ENCODE data around the gene MYL10. TPM values are rescaled to one million over a fixed set of nuclear protein-coding genes. Genes with fewer than 3 reads are reported as not detected.

MYL10 gene
- polyA plus RNA-seq, 1 of the 3 experiments (the other 2 are of a cell fraction), result not detected

GRCh38 chr7:101565601-101566209 is 63.4 kb downstream of the MYL10 start:
- Histone ChIP-seq H3K9me3 (no peaks in the 10 kb centered on the region; the same call in 1 of the 2 replicates), H3K4me2 (no peak overlapping the region), H3K9ac (no peak overlapping the region), H3K27ac (ENCODE audit: low read depth in 2 of 2, low read length in 1 of 2) (no peak overlapping the region), H3K4me1 (ENCODE audit: control insufficient read depth in 1 of 2, insufficient read depth in 2 of 2, low read depth in 1 of 2, low read length in 1 of 2) (no peaks in the 10 kb centered on the region; a peak in 1 of 4 replicates), H3K27me3 (ENCODE audit: insufficient read depth) (0 out of 2 replicates have a peak, but pooled peaks cover 5% of the 10 kb centered on the region), H3K4me3 (ENCODE audit: low read depth in 2 of 2, low read length in 1 of 2) (no peak overlapping the region), H3K36me3 (replicated peaks in 1 of 2; ENCODE audit: control insufficient read depth in 1 of 2, insufficient read depth in 2 of 2, low read length in 1 of 2) (no peaks in the 10 kb centered on the region), H2AFZ (ENCODE audit: low read depth) (no peak overlapping the region), H3F3A (replicated peaks; ENCODE audit: insufficient read depth) (no peaks in the 10 kb centered on the region), H3K9me2 (no peaks in the 10 kb centered on the region), H3K79me2 (ENCODE audit: insufficient read depth) (no peaks in the 10 kb centered on the region), H4K20me1 (ENCODE audit: insufficient read depth) (no peaks in the 10 kb centered on the region)
- WGBS (ENCODE audit: low lambda C conversion rate), result 70% methylated on average over 8 of the region's 8 CpGs
- POLR2A ChIA-PET, result no interaction called here
- CTCF ChIA-PET, result interaction anchor here (1.4 to 3.6 kb wide), 3 partner anchors 10 to 37 kb away, joined by 3 to 19 read pairs (median 14); no protein-coding TSS in a partner anchor
- TF ChIP-seq TAF1 (IDR thresholded peaks at IDR 0.05; ENCODE audit: borderline replicate concordance, low read depth, low read length), result no peak
- DNase-seq, result no peak

- H3K4me2 ChIP-seq, result no peak overlapping the region
- no peaks in the 10 kb centered on the region for H4K20me1 ChIP-seq (ENCODE audit: insufficient read depth)
- H3K79me2 ChIP-seq (ENCODE audit: insufficient read depth), result no peaks in the 10 kb centered on the region
- H3K4me1 ChIP-seq (ENCODE audit: control insufficient read depth in 1 of 2, insufficient read depth in 2 of 2, low read depth in 1 of 2, low read length in 1 of 2), result no peaks in the 10 kb centered on the region; a peak in 1 of 4 replicates
- no peak overlapping the region for H2AFZ ChIP-seq (ENCODE audit: low read depth)
- no peaks in the 10 kb centered on the region for H3K36me3 ChIP-seq (replicated peaks in 1 of 2; ENCODE audit: control insufficient read depth in 1 of 2, insufficient read depth in 2 of 2, low read length in 1 of 2)
- no peak overlapping the region for H3K27ac ChIP-seq (ENCODE audit: low read depth in 2 of 2, low read length in 1 of 2)
- no peaks in the 10 kb centered on the region for H3F3A ChIP-seq (replicated peaks; ENCODE audit: insufficient read depth)
- no peaks in the 10 kb centered on the region; the same call in 1 of the 2 replicates for H3K9me3 ChIP-seq
- no peak overlapping the region for H3K9ac ChIP-seq
- H3K9me2 ChIP-seq, result no peaks in the 10 kb centered on the region
- 37% methylated on average over 15 of the region's 16 CpGs for WGBS (ENCODE audit: low lambda C conversion rate)
- CTCF ChIA-PET, result no interaction called here
- TF ChIP-seq RAD21 (IDR thresholded peaks at IDR 0.05; ENCODE audit: low read length) (no peak), FOXJ3 (CRISPR knock-in tag; IDR thresholded peaks at IDR 0.05) (no peak), RCOR1 (IDR thresholded peaks at IDR 0.05; ENCODE audit: low read length) (no peak), SIN3A (IDR thresholded peaks at IDR 0.05; ENCODE audit: borderline replicate concordance, low read depth, low read length) (no peak), GATA2 (CRISPR knock-in tag; IDR thresholded peaks at IDR 0.05) (no peak), TEAD4 (IDR thresholded peaks at IDR 0.05; ENCODE audit: borderline replicate concordance, insufficient read depth) (no peak), MEF2A (IDR thresholded peaks at IDR 0.05; ENCODE audit: borderline replicate concordance, low read depth) (no peak), POLR2AphosphoS5 (IDR thresholded peaks at IDR 0.05; ENCODE audit: low read depth, low read length) (no peak), SMC3 (IDR thresholded peaks at IDR 0.05; ENCODE audit: low read depth, low read length) (no peak), NFIC (IDR thresholded peaks at IDR 0.05; ENCODE audit: borderline replicate concordance) (no peak)
- DNase-seq, result peak; percentile 72
- H3K4me3 ChIP-seq (ENCODE audit: low read depth in 2 of 2, low read length in 1 of 2), result no peak overlapping the region
- POLR2A ChIA-PET, result no interaction called here
- 0 out of 2 replicates have a peak, but pooled peaks cover 5% of the 10 kb centered on the region for H3K27me3 ChIP-seq (ENCODE audit: insufficient read depth)
Observed at GRCh38 chr7:101564778-101565211, 64.3 kb downstream of the MYL10 start.
